Bone marrow (tissue), 2 donors: ENCODE measurements around the gene ING2.
"Not testable (repeated sequence)": the region's sequence is repeated elsewhere in the genome, so short reads cannot be mapped to it uniquely, and the experiment has no call there.

Experiments
- DNase-seq, 2 donors: peaks; one replicate each; lab custom pipeline; 2025; lab: John Stamatoyannopoulos, UW

The ING2 gene

DNA sequence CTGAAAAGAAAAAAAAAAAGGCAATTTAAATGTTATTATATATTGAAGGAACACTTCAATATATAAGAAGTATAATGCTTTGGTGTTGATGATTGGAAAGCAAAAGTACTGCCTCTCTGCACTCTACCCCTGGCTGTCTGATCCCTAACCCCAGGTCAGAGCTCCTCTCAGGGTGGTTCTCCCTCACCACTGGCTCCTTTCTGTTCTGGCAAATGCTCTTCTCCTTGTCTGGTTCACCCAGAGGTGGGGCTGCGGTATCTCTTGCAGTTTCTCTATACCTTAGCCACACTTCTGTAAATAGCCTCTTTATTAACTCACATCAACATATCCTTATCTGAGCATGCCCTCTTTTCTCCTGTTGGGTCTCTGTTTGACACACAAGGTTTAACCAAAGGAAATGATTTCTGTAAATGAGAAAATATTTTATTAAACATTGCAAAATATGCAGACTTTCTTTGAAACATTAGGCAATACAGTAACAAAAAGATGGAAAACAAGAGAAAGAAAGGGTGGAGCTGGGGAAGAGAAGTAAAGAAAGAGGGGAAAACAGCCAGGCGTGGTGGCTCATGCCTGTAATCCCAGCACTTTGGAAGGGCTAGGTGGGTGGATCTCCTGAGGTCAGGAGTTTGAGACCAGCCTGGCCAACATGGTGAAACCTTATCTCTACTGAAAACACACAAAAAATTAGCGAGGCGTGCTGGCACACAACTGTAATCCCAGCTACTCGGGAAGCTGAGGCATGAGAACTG lies 45.7 kb downstream of the ING2 start:
- DNase-seq: no peak

GRCh38 chr4:183552274-183553146 lies 47.7 kb downstream of the ING2 start:
- no peak for DNase-seq

- not testable (repeated sequence) for DNase-seq
These were observed 48.3 kb downstream of the ING2 start for GRCh38 chr4:183553147-183553478.

GRCh38 chr4:183553601-183554345 lies 48.9 kb downstream of the ING2 start:
- DNase-seq: no peak

- DNase-seq: no peak
These were observed 49.5 kb downstream of the ING2 start for GRCh38 chr4:183554346-183554686.

DNA sequence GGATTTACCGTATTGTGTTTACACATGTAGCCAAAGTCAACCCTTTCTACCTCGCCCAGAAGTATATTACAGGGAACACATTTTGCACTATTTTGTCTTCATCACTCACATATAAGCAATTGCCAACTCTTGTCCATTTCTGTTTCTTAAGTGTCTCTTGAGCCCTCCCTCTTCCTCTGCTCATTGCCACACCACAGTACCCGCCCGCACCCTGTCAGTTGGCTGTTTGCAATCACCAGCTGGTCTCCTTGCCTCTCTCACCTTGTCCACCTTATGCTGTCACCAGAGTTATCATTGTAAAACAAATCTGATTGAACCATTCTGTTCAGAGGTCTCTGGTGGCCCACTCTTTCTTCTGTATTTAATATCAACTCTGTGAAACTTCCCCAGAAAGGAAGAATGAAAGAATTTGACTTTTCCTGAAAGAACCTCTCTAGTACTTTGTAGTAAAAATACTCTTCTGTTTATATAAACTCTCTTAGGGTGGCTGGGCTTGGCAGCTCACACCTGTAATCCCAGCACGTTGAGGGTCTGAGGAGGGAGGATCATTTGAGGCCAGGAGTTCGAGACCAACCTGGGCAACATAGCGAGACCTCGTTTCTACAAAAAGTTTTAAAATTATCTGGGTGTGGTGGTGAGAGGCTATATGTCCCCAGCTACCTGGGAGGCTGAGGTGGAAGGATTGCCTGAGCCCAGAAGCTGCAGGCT lies 50.2 kb downstream of the ING2 start:
- DNase-seq: no peak

DNA sequence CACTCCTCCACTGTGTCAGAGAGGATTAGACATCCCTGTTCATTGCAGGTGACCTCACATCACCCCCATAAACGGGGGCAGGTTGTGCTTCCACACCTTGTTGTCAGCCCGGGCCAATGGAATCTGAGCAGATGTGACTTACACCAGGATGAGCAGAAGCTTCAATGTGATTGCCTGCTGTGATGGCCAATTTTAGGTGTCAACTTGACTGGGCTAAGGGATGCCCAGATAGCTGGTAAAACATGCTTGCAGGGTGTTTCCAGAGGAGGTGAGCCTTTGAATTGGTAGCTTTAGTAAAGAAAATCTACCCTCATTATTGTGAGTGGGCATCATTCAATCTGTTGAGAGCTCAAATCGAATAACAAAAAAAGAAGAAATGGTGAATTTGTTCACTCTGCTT lies 52.1 kb downstream of the ING2 start:
- DNase-seq: no peak

DNA sequence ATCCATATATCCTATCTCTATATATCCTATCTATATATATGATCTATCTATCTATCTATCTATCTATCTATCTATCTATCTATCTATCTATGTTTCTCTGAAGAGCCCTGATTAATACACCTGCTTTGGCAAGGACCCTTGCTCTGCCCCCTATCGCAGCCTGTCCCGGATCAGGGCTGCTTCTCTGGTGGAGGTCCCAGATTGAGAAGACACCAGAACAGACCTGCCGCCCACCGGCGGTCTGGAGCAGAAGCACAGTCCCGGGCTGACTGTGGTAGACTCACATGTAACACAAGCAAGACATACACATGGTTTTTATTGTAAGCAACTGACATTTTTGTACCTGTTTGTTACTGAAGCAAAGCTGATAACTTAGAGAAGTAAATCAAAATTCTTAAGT lies 52.8 kb downstream of the ING2 start:
- no peak for DNase-seq

GRCh38 chr4:183558873-183559272 lies 54.0 kb downstream of the ING2 start:
- no peak for DNase-seq

- no peak for DNase-seq
These were observed 57.0 kb downstream of the ING2 start for GRCh38 chr4:183561905-183562304.
